ENCODE data around the gene SLC38A10.
A peak's percentile ranks its signal among the peaks of the same experiment; 100 is the strongest.

SLC38A10 gene

DNA sequence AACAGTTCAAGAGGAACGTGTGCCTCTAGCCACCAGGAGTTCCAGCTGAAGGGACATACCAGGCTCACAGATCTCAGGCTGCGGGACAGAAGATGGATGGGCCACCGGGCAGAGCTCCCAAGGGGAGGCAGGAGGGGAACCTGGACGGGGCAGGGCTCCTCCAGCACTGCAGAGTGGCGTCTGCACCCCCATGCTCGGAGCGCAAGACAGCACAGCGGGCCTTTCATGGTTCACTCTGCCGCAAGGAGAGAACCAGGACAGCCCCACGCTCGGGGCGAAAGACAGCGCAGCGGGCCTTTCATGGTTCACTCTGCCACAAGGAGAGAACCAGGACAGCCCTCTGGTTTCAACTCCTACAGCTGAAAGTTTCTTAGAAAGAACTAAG, 20.6 kb downstream of the SLC38A10 start:
- no peak for DNase-seq

GRCh38 chr17:81273698-81274470, 21.2 kb downstream of the SLC38A10 start:
- no peak for DNase-seq

DNA sequence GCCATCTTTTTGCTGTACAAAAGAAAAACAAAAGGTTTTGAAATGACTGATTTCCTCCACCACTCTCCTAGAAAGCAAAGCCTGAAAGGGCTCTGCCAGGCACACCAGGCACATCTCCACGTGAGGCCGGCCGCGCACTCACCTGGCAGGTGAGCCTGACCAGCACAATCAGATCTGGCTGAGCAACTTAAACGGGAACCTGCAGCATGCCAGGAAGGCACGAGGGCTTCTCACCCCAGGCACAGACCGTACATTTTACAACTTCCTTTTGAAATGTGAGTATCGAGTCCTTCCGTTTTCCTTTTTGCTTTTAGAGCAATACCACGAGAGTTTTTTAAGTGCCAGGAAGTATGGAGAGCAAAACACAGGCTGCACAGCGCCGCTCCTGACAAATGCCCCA, 22.5 kb downstream of the SLC38A10 start:
- no peak for DNase-seq

GRCh38 chr17:81271226-81271625, 23.9 kb downstream of the SLC38A10 start:
- no peak for DNase-seq

DNA sequence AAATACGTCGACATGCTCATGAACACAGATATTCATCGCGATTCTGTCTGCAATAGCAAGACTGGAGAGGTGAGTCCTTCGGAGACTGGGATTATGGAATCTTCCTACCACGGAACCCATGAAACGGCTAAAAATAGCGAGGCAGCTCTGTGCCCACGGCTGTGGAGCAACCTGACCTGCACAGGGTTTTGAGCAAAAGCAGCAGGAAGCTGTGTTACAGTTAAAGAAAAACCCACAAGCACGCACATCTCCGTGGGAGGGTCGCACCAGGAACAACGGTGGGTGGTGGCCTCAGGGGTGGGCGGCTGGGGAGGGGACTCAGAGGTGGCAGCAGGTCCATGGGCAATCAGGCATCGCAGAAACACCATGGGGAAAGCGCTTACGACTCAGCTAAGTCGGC, 24.8 kb downstream of the SLC38A10 start:
- no peak for DNase-seq

DNA sequence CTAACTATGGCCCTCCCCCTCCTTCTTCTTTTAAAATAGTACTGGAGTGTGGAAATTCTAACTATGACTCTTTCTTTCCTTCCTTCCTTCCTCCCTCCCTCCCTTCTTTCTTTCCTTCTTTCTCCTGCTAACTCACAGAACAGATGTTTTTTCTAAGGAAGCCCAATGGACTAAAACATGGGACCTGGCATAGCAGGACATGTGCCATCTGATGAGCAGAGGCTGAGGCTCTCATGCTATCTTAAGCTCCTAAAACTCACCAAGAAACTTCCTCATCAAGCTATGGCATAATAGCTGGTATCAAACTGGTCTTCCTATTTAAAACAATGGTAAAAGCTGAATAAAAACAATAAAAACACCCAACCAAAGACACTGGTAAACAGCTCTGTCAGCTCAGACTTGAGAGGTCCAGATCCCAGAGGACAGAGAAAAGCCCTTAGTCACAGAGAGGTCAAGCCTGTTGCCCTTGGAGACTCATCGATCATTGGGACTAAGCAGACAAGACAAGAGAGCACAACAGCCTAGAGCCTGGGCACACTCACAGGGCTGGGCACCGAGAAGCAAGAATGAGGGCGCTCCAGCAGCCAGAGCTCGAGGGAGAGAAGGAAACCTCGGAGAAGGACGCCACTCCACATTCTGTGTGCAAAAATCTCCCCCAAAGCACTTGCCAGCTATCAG, 27.6 kb downstream of the SLC38A10 start:
- no peak for DNase-seq

GRCh38 chr17:81265576-81265975, 29.5 kb downstream of the SLC38A10 start:
- DNase-seq = no peak

DNA sequence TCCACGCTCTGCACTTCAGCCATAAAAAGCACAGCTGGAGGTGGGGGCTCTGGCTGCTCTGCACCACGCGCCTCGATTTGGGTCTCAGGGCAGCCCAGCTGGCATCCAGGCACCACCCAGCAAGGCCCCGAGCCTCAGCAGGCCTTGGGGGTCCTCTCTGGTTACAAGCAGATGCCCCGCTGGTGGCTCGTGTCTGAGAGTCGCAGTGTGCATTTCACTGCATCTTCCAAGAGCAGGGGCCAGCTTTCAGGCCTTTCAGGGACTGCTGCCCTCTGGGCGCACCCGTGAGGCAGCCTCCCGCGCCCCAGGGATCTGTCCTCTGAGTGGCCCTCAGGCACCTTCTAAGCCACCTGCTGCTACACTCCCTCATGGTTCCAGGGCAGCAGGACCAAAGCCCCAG, 30.5 kb downstream of the SLC38A10 start:
- no peak for DNase-seq

DNA sequence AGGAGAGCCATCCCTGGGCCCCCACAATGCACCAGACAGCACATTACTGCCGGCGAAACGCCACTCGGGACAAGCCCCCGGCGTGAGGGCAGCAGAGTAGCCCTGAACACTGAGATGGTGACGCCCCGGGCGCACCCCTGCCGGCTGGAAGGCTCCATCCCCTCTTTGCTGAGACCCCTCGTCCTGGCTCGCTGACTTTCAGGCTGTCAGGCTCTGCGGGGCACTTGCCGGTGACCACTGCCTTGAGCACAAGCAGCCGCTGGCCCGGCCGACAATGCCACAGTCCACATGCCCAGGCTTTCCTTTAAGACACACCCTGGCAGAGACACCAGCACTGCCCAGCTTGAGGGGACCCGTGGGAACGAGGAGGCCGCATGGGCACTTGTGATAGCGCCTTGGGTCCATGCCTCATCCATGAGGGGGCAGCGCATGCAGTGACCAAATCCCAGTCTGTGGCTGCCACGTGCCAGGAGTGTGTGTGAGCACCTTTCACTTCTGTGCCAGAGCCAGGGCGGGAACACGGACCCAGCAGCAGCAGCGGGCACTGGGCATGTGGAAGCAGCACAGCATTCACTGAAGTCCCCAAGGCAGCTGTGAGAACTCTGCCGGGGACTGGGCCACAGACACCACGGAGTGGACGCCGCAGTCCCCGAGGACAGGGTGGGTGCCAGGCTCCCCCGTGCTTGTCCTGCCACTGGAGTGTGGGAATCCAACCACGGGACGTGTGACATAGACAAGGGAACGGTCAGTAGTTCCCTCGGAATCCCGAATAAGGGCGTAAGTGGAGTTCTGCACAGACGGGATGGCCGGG, 31.5 kb downstream of the SLC38A10 start:
- DNase-seq = no peak

- no peak for DNase-seq
Measured at GRCh38 chr17:81261582-81262336, 33.3 kb downstream of the SLC38A10 start.

DNA sequence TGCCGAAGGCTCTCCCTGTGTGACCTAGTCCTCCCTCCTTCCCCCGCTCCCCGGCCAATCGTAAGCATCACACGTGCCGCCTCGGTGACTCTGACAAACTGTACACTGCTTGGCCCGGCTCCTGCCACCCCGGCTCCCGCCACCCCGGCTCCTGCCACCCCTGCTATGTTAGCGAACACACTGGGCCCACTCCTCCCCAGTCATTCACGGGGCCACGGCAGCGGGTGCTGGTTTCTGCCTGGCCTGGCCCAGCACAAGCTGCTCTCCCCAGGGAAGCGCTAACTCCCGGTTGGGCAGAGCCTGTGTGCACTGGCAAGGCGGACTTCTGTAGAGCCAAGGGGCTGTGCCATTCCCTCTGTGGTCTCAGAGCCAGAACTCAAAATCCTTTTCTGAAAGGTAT, 34.0 kb downstream of the SLC38A10 start:
- no peak for DNase-seq

GRCh38 chr17:81260641-81261040, 34.5 kb downstream of the SLC38A10 start:
- no peak for DNase-seq

- DNase-seq = no peak
Measured at GRCh38 chr17:81260171-81260570, 34.9 kb downstream of the SLC38A10 start.

- DNase-seq = no peak
Measured at GRCh38 chr17:81259058-81259605, 36.0 kb downstream of the SLC38A10 start.

- DNase-seq = no peak
Measured at GRCh38 chr17:81258292-81258691, 36.8 kb downstream of the SLC38A10 start.

DNA sequence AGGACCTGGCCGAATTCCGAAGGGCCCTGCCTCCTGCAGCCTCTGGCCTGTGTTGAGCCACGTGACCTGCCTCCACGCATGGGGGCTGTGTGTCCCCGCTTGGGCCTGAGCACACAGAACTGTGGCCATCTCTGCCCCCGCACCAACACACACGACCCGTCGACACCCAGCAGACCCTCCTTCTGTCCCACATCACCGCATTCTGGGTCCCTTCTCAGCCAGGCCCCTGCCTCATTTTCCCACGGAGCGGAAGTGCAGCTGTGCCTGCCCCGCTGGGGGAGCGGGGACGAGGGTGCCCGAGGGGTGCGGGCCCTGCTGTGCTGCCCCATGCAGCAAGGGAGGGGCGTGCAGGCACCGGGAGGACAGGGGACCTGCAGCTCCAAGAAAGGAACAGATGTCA, 37.6 kb downstream of the SLC38A10 start:
- DNase-seq = no peak

- DNase-seq = no peak
Measured at GRCh38 chr17:81256616-81257015, 38.5 kb downstream of the SLC38A10 start.

DNA sequence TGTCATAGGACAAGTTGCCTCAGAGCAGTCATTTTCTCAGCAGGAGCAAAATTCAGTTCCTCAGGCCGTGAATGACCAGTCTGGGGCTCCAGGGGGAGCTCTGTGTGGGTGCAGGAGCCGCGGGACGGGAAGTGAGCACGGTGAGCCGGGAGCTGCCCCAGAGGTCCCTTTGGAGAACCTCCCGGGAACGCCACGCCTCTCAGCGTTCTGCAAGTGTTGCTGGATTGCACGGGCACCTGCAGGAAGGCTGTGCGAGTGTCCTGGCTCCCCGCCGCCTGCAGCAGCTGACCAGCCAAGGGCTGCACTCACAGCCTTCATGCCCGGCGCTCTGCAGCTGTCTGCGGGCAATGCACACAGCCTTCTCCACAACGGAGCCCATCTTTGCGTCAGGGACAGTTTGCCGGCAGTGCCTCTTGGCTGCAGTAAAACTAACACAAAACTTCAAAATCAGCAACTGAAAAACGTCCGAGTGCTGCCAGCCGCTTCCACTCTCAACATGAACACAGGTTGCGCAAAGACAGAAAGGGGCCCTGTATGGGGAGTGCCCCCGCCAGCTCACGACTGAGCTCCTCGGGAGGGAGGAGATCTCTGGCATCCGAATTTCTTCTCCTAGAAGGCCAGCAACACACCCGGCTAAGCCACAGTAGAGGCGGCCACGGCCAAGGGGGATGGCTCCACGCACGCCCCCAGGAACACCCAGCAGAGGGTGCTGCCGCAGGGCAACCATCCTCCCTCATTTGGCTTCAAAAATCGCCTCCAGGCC, 40.0 kb downstream of the SLC38A10 start:
- DNase-seq = peak; percentile 68 to 84

DNA sequence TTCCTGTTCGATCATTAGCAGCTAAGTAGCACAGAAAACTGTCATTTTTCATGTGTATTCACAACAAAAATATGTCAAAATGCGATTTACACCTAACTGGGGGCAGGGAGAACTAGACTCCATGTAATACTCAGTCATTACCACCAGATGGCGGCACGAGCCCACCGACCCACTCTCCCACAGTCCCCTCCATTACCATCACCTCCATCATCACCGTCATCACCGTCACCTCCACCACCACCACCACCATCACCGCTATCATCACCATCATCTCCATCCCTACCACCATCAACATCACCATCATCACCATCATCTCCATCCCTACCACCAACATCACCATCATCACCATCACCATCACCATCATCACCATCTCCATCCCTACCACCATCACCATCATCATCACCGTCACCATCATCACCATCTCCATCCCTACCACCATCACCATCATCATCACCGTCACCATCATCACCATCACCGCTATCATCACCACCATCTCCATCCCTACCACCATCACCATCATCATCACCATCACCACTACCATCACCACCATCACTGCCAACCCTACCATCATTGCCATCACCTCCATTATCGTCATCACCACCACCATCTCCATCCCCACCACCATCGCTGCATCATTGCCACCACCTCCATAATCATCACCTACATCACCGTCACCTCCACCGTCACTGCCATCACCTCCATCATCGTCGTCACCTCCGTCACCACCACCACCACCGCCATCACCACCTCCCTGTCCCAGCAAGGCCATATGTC, 41.6 kb downstream of the SLC38A10 start:
- DNase-seq = peak in 1 of 2 experiments; percentile 31

DNA sequence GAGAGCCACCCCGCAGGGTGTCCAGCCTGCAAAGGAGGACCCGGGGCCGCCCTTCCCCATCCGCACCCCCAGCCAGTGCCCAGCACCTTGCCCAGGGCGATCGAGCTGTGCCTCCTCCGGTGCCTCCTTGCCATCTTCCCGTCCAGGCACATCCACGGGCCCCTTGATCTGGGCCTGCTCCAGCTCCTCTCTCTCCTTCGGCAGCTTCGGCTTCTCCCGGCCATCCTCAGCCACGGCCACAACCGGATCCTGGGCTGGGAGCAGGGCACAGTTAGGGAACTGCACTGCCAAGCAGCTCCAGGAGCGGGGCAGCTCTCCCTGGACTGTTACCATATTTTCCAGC, 42.1 kb downstream of the SLC38A10 start:
- DNase-seq = no peak

DNA sequence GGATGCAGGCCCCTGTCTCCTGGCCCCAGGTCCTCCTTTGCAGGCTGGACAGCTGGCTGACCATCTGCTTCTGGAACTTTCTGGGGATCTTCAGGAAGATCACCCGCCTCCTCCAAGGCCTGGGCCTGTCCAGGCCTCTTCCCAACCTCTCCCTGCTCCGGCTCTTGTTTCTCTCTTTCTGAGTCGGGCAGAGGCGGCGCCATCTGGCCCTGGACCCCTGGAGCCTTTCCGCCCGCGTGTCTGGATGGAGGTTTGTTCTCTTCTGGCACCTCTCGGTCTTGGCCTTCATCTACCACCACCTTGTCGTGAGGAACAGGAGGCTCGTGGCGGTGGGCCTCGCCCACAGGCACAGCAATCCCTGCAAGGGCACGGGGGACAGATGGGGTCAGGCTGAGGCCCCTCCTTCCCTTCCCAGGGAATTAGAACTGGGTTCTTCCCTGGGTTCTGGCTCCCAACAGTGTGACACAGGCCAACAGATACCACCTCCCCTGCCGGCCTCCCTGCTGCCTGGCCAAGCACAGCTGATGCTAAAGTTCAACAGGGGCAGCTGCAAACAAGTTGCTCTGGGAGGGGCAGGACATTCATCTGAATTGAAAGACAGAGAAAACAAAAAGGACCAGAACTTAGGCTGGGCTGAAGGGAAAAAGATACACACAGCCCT, 42.7 kb downstream of the SLC38A10 start:
- no peak for DNase-seq
